RWPE1 (cell line): ENCODE data around the gene CTNNA2.
A peak's percentile ranks its signal among the peaks of the same experiment; 100 is the strongest.

ENCODE experiments used
- CTCF ChIA-PET: fragments of 350-600 bp; sonication (Branson Sonifier 250); formaldehyde crosslinking; extraction: SDS; loops from one replicate; lab custom pipeline; 2021; lab: Yijun Ruan, JAX
- POLR2A ChIA-PET: fragments of 400-600 bp; formaldehyde crosslinking; extraction: SDS; loops from one replicate; lab custom pipeline; 2020; ENCODE audit warnings: antibody characterized with exemption; ENCODE audit not compliant: low non-redundant PET; lab: Yijun Ruan, JAX
- DNase-seq: peaks from one replicate; pipeline ENCODE4 v3.0.0; 2012; ENCODE audit warnings: low spot score
- H3K27ac ChIP-seq: fragments of 450-650 bp; 2 replicates; pipeline ENCODE4 v1.5.1; 2017
- CTCF ChIP-seq: fragments of 450-650 bp; conservative IDR thresholded peaks from 2 replicates; pipeline ENCODE4 v1.5.1; 2017; ENCODE audit warnings: low read depth, mild to moderate bottlenecking

CTNNA2 gene

GRCh38 chr2:80496346-80496745 is 983.5 kb downstream of the CTNNA2 start:
- H3K27ac ChIP-seq: no peak overlapping the region
- no peak for TF ChIP-seq CTCF

GRCh38 chr2:80496775-80497174 is 983.9 kb downstream of the CTNNA2 start:
- peak; percentile 75 for DNase-seq
- TF ChIP-seq CTCF: no peak
- POLR2A ChIA-PET: no interaction called here
- no peak overlapping the region for H3K27ac ChIP-seq
- CTCF ChIA-PET: no interaction called here

More at GRCh38 chr2:80496346-80496745, 983.5 kb downstream of the CTNNA2 start:
- CTCF ChIA-PET: no interaction called here
- POLR2A ChIA-PET: no interaction called here
- DNase-seq: no peak

- CTCF ChIA-PET: interaction anchor here (0.5 to 2.4 kb wide), 14 partner anchors 11 to 1510 kb away, joined by 3 to 11 read pairs (median 4); no protein-coding TSS in a partner anchor
- peak; percentile 29 for DNase-seq
- TF ChIP-seq CTCF: peak; percentile 42
- POLR2A ChIA-PET: no interaction called here
- H3K27ac ChIP-seq: no peak overlapping the region
Measured at GRCh38 chr2:80499095-80499494, 986.2 kb downstream of the CTNNA2 start.

GRCh38 chr2:80501874-80502624 is 989.2 kb downstream of the CTNNA2 start:
- DNase-seq: no peak
- POLR2A ChIA-PET: no interaction called here
- CTCF ChIA-PET: interaction anchor here (0.6 to 1.1 kb wide), 3 partner anchors 35 to 230 kb away, joined by 3 to 4 read pairs (median 4); no protein-coding TSS in a partner anchor
- TF ChIP-seq CTCF: no peak
- H3K27ac ChIP-seq: no peak overlapping the region

- POLR2A ChIA-PET: no interaction called here
- CTCF ChIA-PET: no interaction called here
- H3K27ac ChIP-seq: no peak overlapping the region
- no peak for DNase-seq
- no peak for TF ChIP-seq CTCF
Measured at GRCh38 chr2:80506563-80506962, 993.7 kb downstream of the CTNNA2 start.

GRCh38 chr2:80510716-80511115 is 997.9 kb downstream of the CTNNA2 start:
- no peak for DNase-seq
- POLR2A ChIA-PET: no interaction called here
- H3K27ac ChIP-seq: no peak overlapping the region
- no peak for TF ChIP-seq CTCF
- CTCF ChIA-PET: no interaction called here
